ENCODE results near the gene ETNK2.

DNA sequence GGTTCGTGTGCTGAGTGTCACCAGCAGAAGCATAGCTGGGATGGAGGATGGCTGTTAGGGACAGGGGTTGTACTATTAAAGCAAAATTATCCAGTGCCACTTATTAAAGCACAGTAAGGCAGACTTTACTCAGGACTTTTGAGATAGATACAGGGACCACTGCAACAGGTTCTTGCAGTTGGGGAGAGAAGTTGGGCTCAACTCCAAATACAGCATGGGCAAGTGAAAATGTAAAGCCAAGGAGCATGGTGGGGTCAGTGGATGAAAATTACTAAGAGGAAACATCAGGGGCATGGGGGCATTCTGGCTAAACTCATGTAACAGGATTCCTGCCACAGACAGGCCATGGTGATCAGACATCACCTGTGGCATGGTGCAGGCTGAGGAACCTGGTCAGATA is 29.3 kb upstream of the ETNK2 start:
- no peak for TF ChIP-seq RAD21 (IDR thresholded peaks at IDR 0.05 in 1 of 2, conservative IDR thresholded peaks at IDR 0.05 in 1 of 2; ENCODE audit: low read depth in 2 of 2, low read length in 2 of 2)
- no peak for TF ChIP-seq JUN (IDR thresholded peaks at IDR 0.05; ENCODE audit: low read depth, low read length)
- no peak for TF ChIP-seq GABPA (IDR thresholded peaks at IDR 0.05; ENCODE audit: borderline replicate concordance, insufficient read depth, low read length)
- TF ChIP-seq FOSL1 (IDR thresholded peaks at IDR 0.05; ENCODE audit: insufficient read depth, low read depth, low read length), result no peak
- TF ChIP-seq RFX5 (IDR thresholded peaks at IDR 0.05; ENCODE audit: borderline replicate concordance, low read depth, low read length), result no peak
- no peak for TF ChIP-seq KDM5A (IDR thresholded peaks at IDR 0.05; ENCODE audit: low read length)
- TF ChIP-seq, protein P1, sequence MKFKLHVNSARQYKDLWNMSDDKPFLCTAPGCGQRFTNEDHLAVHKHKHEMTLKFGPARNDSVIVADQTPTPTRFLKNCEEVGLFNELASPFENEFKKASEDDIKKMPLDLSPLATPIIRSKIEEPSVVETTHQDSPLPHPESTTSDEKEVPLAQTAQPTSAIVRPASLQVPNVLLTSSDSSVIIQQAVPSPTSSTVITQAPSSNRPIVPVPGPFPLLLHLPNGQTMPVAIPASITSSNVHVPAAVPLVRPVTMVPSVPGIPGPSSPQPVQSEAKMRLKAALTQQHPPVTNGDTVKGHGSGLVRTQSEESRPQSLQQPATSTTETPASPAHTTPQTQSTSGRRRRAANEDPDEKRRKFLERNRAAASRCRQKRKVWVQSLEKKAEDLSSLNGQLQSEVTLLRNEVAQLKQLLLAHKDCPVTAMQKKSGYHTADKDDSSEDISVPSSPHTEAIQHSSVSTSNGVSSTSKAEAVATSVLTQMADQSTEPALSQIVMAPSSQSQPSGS (IDR thresholded peaks at IDR 0.05; ENCODE audit: low read length), result no peak
- TF ChIP-seq, protein P2, sequence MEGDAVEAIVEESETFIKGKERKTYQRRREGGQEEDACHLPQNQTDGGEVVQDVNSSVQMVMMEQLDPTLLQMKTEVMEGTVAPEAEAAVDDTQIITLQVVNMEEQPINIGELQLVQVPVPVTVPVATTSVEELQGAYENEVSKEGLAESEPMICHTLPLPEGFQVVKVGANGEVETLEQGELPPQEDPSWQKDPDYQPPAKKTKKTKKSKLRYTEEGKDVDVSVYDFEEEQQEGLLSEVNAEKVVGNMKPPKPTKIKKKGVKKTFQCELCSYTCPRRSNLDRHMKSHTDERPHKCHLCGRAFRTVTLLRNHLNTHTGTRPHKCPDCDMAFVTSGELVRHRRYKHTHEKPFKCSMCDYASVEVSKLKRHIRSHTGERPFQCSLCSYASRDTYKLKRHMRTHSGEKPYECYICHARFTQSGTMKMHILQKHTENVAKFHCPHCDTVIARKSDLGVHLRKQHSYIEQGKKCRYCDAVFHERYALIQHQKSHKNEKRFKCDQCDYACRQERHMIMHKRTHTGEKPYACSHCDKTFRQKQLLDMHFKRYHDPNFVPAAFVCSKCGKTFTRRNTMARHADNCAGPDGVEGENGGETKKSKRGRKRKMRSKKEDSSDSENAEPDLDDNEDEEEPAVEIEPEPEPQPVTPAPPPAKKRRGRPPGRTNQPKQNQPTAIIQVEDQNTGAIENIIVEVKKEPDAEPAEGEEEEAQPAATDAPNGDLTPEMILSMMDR (IDR thresholded peaks at IDR 0.05; ENCODE audit: control extremely low read depth in 1 of 3, insufficient read depth in 1 of 3, low read depth in 1 of 3, low read length in 3 of 3), result no peak
- TF ChIP-seq TCF12 (IDR thresholded peaks at IDR 0.05; ENCODE audit: low read depth, low read length), result no peak
